Heart left ventricle (tissue), 13 donors: Measurements from ENCODE around the gene RALGAPA1.

ENCODE experiments used
- CTCF ChIP-seq, 12 donors: fragments of 200-600 bp; sonication (generic) in 4 of 12; IDR thresholded peaks; one replicate each; pipeline versions ENCODE4 v1.5.0 to v1.8.0; 2018 to 2022; ENCODE audit warnings: antibody characterized with exemption in 12 of 12, mild to moderate bottlenecking in 5 of 12
- POLR2A ChIP-seq, 2 donors: fragments of 450-650 bp; IDR thresholded peaks; one replicate each; pipeline ENCODE4 v1.6.1; 2017; ENCODE audit warnings: antibody characterized with exemption in 2 of 2, mild to moderate bottlenecking in 2 of 2, moderate library complexity in 2 of 2
- donor health status: ischemic (EF 13 %, LVEDD 7.1; RV severe dilation, severe dysfunction).
- donor health status: DM: no; HTN: yes; CAD: no.
- donor health status: DM: no; HTN: no; CAD: no.
- donor health status: ischemic (EF 25% LVEDD 6.9; RV normal size, moderate dysfunction).
- donor health status: ischemic (EF 25% LVEDD 5.7; RV mildly dilated, moderate dysfunction).
- donor health status: ischemic (EF 35%, LVEDD 5.7; RV mildly dilated, moderate dysfunction).
- donor health status: nonischemic (EF 11% LVEDD 7.7; RV severe dilation, severe dysfunction).
- donor health status: DM: yes; HTN: yes; CAD: no.
- donor health status: PGD.
- donor health status: ischemic (EF 29% LVEDD 5.4; RV normal size, mild dysfunction).
- donor health status: nonischemic (EF 23%, LVEDD 6.1; RV moderate dilation, normal function).

- no peak for TF ChIP-seq CTCF (IDR thresholded peaks at IDR 0.05)
- no peak for TF ChIP-seq POLR2A (IDR thresholded peaks at IDR 0.05)
These were observed 276.9 kb downstream of the RALGAPA1 start for GRCh38 chr14:35531960-35532747.
